Measurements from ENCODE around the gene TAF13. TPM values are rescaled to one million over a fixed set of nuclear protein-coding genes. Genes with fewer than 3 reads are reported as not detected.

The TAF13 gene
- total and polyA plus RNA-seq, 9 of the 15 experiments (the other 6 are each of a cell fraction or from before 2014, with no cell fraction given), result 14.9 to 77.2 (median 38.7) TPM

DNA sequence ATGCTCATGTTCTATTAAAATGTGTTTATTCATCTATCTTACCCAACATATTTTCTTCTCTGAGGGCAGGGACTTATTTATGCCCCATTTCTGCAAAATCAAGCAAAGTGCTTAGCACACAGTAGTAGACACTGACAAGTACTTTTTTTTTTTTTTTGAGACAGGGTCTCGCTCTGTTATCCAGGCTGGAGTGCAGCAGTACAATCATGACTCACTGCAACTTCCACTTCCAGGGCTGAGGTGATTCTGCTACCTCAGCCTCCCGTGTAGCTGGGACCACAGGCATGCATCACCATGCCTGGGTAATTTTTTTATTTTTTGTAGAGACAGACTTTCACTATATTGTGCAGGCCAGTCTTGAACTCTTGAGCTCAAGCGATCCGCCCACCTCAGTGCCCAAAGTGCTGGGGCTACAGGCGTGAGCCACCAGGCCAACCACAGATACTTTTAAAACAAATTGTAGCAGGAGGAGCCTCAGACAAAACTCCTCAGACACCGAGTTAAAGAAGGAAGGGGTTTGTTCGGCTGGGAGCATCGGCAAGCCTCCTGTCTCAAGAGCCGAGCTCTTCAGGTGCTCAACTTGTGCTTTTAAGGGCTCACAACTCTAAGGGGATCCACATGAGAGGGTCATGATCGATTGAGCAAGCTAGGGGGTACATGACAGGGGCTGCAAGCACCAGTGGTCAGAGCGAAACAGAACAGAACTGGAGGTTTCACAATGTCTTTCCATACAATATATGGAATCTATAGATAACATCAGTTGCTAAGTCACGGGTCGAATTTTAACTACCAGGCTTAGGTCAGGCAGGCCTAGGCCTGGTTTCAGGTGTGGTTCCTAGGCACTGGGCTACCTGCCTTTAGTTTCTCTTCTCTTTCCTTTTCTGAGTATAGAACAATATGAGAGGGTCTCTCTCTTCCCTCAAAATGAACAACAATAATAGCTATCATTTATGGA, 9.0 kb upstream of the TAF13 start (continued):
- TF ChIP-seq, protein P1, sequence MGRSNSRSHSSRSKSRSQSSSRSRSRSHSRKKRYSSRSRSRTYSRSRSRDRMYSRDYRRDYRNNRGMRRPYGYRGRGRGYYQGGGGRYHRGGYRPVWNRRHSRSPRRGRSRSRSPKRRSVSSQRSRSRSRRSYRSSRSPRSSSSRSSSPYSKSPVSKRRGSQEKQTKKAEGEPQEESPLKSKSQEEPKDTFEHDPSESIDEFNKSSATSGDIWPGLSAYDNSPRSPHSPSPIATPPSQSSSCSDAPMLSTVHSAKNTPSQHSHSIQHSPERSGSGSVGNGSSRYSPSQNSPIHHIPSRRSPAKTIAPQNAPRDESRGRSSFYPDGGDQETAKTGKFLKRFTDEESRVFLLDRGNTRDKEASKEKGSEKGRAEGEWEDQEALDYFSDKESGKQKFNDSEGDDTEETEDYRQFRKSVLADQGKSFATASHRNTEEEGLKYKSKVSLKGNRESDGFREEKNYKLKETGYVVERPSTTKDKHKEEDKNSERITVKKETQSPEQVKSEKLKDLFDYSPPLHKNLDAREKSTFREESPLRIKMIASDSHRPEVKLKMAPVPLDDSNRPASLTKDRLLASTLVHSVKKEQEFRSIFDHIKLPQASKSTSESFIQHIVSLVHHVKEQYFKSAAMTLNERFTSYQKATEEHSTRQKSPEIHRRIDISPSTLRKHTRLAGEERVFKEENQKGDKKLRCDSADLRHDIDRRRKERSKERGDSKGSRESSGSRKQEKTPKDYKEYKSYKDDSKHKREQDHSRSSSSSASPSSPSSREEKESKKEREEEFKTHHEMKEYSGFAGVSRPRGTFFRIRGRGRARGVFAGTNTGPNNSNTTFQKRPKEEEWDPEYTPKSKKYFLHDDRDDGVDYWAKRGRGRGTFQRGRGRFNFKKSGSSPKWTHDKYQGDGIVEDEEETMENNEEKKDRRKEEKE (IDR thresholded peaks at IDR 0.05; ENCODE audit: borderline replicate concordance in 1 of 2, control insufficient read depth in 1 of 2, low read depth in 2 of 2, low read length in 1 of 2), result no peak
- TF ChIP-seq PML (IDR thresholded peaks at IDR 0.05; ENCODE audit: low read length) (no peak), SP1 (CRISPR knock-in tag; IDR thresholded peaks at IDR 0.05) (0 out of 2 replicates have a peak, but pooled peaks have one; percentile 21), CHD2 (IDR thresholded peaks at IDR 0.05; ENCODE audit: low read depth, low read length) (no peak), CBX3 (IDR thresholded peaks at IDR 0.05; ENCODE audit: borderline replicate concordance in 1 of 2, low read length in 2 of 2) (no peak), ZNF699 (CRISPR knock-in tag; IDR thresholded peaks at IDR 0.05; ENCODE audit: insufficient replicate concordance) (no peak), CEBPZ (IDR thresholded peaks at IDR 0.05; ENCODE audit: borderline replicate concordance, low read depth, low read length) (no peak), MBD2 (IDR thresholded peaks at IDR 0.05; ENCODE audit: borderline replicate concordance, low read depth) (no peak), RBM34 (IDR thresholded peaks at IDR 0.05; ENCODE audit: borderline replicate concordance, insufficient read depth, low read length) (no peak), HDAC1 (IDR thresholded peaks at IDR 0.05) (peak in 1 of 2 experiments; percentile 16; a peak in 1 of 4 replicates), ZNF24 (IDR thresholded peaks at IDR 0.05) (no peak), CREBBP (IDR thresholded peaks at IDR 0.05; ENCODE audit: low read depth, low read length) (no peak), CHCHD3 (CRISPR knock-in tag; IDR thresholded peaks at IDR 0.05) (no peak), NFE2L1 (tag; IDR thresholded peaks at IDR 0.05; ENCODE audit: borderline replicate concordance, low read depth) (no peak)
- TF ChIP-seq, protein P2, sequence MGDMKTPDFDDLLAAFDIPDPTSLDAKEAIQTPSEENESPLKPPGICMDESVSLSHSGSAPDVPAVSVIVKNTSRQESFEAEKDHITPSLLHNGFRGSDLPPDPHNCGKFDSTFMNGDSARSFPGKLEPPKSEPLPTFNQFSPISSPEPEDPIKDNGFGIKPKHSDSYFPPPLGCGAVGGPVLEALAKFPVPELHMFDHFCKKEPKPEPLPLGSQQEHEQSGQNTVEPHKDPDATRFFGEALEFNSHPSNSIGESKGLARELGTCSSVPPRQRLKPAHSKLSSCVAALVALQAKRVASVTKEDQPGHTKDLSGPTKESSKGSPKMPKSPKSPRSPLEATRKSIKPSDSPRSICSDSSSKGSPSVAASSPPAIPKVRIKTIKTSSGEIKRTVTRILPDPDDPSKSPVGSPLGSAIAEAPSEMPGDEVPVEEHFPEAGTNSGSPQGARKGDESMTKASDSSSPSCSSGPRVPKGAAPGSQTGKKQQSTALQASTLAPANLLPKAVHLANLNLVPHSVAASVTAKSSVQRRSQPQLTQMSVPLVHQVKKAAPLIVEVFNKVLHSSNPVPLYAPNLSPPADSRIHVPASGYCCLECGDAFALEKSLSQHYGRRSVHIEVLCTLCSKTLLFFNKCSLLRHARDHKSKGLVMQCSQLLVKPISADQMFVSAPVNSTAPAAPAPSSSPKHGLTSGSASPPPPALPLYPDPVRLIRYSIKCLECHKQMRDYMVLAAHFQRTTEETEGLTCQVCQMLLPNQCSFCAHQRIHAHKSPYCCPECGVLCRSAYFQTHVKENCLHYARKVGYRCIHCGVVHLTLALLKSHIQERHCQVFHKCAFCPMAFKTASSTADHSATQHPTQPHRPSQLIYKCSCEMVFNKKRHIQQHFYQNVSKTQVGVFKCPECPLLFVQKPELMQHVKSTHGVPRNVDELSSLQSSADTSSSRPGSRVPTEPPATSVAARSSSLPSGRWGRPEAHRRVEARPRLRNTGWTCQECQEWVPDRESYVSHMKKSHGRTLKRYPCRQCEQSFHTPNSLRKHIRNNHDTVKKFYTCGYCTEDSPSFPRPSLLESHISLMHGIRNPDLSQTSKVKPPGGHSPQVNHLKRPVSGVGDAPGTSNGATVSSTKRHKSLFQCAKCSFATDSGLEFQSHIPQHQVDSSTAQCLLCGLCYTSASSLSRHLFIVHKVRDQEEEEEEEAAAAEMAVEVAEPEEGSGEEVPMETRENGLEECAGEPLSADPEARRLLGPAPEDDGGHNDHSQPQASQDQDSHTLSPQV (IDR thresholded peaks at IDR 0.05), result peak; percentile 69
